Natural killer cell (primary cell): ENCODE results near the gene ZMYM2. TPM values are rescaled to one million over a fixed set of nuclear protein-coding genes. Genes with fewer than 3 reads are reported as not detected.

Experiments
- ATAC-seq, 3 donors: fragments of 150-1000 bp in 2 of 3; fragments of 200-7000 bp in 1 of 3; cut with Tn5 transposase; 1 replicate in 1 of 3; 2 replicates in 2 of 3; pipeline ENCODE4 v1.10.0; 2021; ENCODE audit warnings: mild to moderate bottlenecking in 2 of 3, moderate library complexity in 2 of 3
- DNase-seq, 2 donors: peaks; one replicate each; pipeline versions ENCODE4 v3.0.0 to v3.0.0-alpha.2; 2013 to 2021; ENCODE audit warnings: mixed read lengths in 1 of 2
- H3K27ac ChIP-seq: one replicate; pipeline ENCODE4 v1.5.1; 2013; ENCODE audit warnings: mild to moderate bottlenecking, low read length
- H3K27me3 ChIP-seq: one replicate; pipeline ENCODE4 v1.6.1; 2013; ENCODE audit warnings: low read length; ENCODE audit not compliant: control insufficient read depth, insufficient read depth
- H3K36me3 ChIP-seq: one replicate; pipeline ENCODE4 v1.6.1; 2013; ENCODE audit warnings: low read length; ENCODE audit not compliant: control insufficient read depth, insufficient read depth
- H3K4me1 ChIP-seq: one replicate; pipeline ENCODE4 v1.6.1; 2013; ENCODE audit warnings: low read length; ENCODE audit not compliant: control insufficient read depth, insufficient read depth
- H3K4me3 ChIP-seq: one replicate; pipeline ENCODE4 v1.5.1; 2013; ENCODE audit warnings: low read length
- H3K9me3 ChIP-seq: one replicate; pipeline ENCODE4 v1.6.1; 2013; ENCODE audit warnings: low read length; ENCODE audit not compliant: control insufficient read depth, insufficient read depth
- H3K27ac Mint-ChIP-seq, 2 donors: one replicate each; pipeline ENCODE4 v1.8.0; 2022; ENCODE audit warnings: mild to moderate bottlenecking in 2 of 2, mixed read lengths in 2 of 2, moderate library complexity in 1 of 2
- H3K27me3 Mint-ChIP-seq, 2 donors: one replicate each; pipeline ENCODE4 v1.8.0; 2022; ENCODE audit warnings: low read depth in 2 of 2, mixed read lengths in 2 of 2
- H3K36me3 Mint-ChIP-seq: one replicate; pipeline ENCODE4 v1.8.0; 2022; ENCODE audit warnings: mixed read lengths
- H3K4me1 Mint-ChIP-seq, 2 donors: one replicate each; pipeline ENCODE4 v1.8.0; 2022; ENCODE audit warnings: mixed read lengths in 2 of 2
- H3K4me3 Mint-ChIP-seq: one replicate; pipeline ENCODE4 v1.8.0; 2022; ENCODE audit warnings: mild to moderate bottlenecking, moderate library complexity, mixed read lengths
- H3K9me3 Mint-ChIP-seq, 2 donors: one replicate each; pipeline ENCODE4 v1.8.0; 2022; ENCODE audit warnings: mixed read lengths in 2 of 2
- CTCF ChIP-seq: fragments of 200-600 bp; IDR thresholded peaks from one replicate; pipeline ENCODE4 v1.8.0; 2022; ENCODE audit warnings: antibody characterized with exemption
- WGBS: methylation state at CpG from one replicate; pipeline ENCODE4 v1.1.7; 2013; ENCODE audit warnings: missing lambda C conversion rate; ENCODE audit not compliant: insufficient coverage; 5-methylcytosine and 5-hydroxymethylcytosine counted together
- intact Hi-C: fragments of 100-400 bp; cut with micrococcal nuclease; formaldehyde crosslinking; loops from one replicate; pipeline ENCODE4 v1.14.2; 2022
- total RNA-seq, 4 donors: library from RNA; stranded (reverse); fragments of 120-200 nt in 1 of 4; gene quantifications; one replicate each; pipeline versions ENCODE4 v1.2.3 to v1.2.4, GENCODE V29; 2013 to 2022

Gene ZMYM2
- total RNA-seq, 3 donors from 2014 or later (not counting 1 experiment from before 2014, with no cell fraction given): 82.1 to 101 (median 87.0) TPM

- 63% methylated on average over 1 of the region's 2 CpGs for WGBS
- peaks cover 16% of the 10 kb centered on the region for H3K36me3 ChIP-seq
- H3K4me3 ChIP-seq: no peak overlapping the region
- Mint-ChIP-seq H3K4me3 (peak overlapping the region; percentile 95), H3K9me3 (no peaks in the 10 kb centered on the region), H3K36me3 (no peaks in the 10 kb centered on the region), H3K4me1 (peaks cover 27 to 29% of the 10 kb centered on the region in 2 donors), H3K27ac (peak overlapping the region; percentile 91 to 96), H3K27me3 (peaks cover 0 to 3% of the 10 kb centered on the region in 2 donors)
- DNase-seq: peak in 1 of 2 donors; percentile 42
- intact Hi-C loops: loop anchor here (10.0 kb wide), 1 partner anchor 176 kb away; the partner anchor contains the start of gene PSPC1
- no peak for TF ChIP-seq CTCF
- peak overlapping the region; percentile 44 for H3K27ac ChIP-seq
- no peak for ATAC-seq
- H3K9me3 ChIP-seq: no peaks in the 10 kb centered on the region
- H3K27me3 ChIP-seq: no peaks in the 10 kb centered on the region
- peaks cover 8% of the 10 kb centered on the region for H3K4me1 ChIP-seq
Observed at GRCh38 chr13:19960653-19960976, 2.1 kb downstream of the ZMYM2 start.

GRCh38 chr13:19961489-19961888, 3.0 kb downstream of the ZMYM2 start:
- no peaks in the 10 kb centered on the region for H3K27me3 ChIP-seq
- H3K4me3 Mint-ChIP-seq: no peak overlapping the region
- no peaks in the 10 kb centered on the region for H3K27me3 Mint-ChIP-seq
- H3K36me3 ChIP-seq: peaks cover 18% of the 10 kb centered on the region
- H3K4me1 ChIP-seq: peaks cover 8% of the 10 kb centered on the region
- TF ChIP-seq CTCF: no peak
- no peak for ATAC-seq
- intact Hi-C loops: loop anchor here (10.0 kb wide), 1 partner anchor 177 kb away; the partner anchor contains the start of gene PSPC1
- 87% methylated on average over 3 of the region's 4 CpGs for WGBS
- peak overlapping the region; percentile 46 to 67 for H3K27ac Mint-ChIP-seq
- no peaks in the 10 kb centered on the region for H3K9me3 Mint-ChIP-seq
- H3K4me3 ChIP-seq: no peak overlapping the region
- no peaks in the 10 kb centered on the region for H3K36me3 Mint-ChIP-seq
- H3K4me1 Mint-ChIP-seq: peaks cover 27 to 29% of the 10 kb centered on the region in 2 donors
- no peak for DNase-seq
- H3K9me3 ChIP-seq: no peaks in the 10 kb centered on the region
- no peak overlapping the region for H3K27ac ChIP-seq

- intact Hi-C loops: loop anchor here (10.0 kb wide), 1 partner anchor 177 kb away; the partner anchor contains the start of gene PSPC1
- H3K27ac ChIP-seq: no peak overlapping the region
- H3K4me1 Mint-ChIP-seq: peaks cover 29 to 31% of the 10 kb centered on the region in 2 donors
- H3K27me3 ChIP-seq: no peaks in the 10 kb centered on the region
- H3K36me3 ChIP-seq: peaks cover 21% of the 10 kb centered on the region
- no peak overlapping the region for H3K4me3 ChIP-seq
- DNase-seq: no peak
- H3K27me3 Mint-ChIP-seq: no peaks in the 10 kb centered on the region
- no peaks in the 10 kb centered on the region for H3K9me3 ChIP-seq
- peak overlapping the region; percentile 46 to 67 for H3K27ac Mint-ChIP-seq
- no peak for TF ChIP-seq CTCF
- H3K36me3 Mint-ChIP-seq: peaks cover 2% of the 10 kb centered on the region
- H3K4me3 Mint-ChIP-seq: no peak overlapping the region
- H3K4me1 ChIP-seq: peaks cover 8% of the 10 kb centered on the region
- no peaks in the 10 kb centered on the region for H3K9me3 Mint-ChIP-seq
- ATAC-seq: no peak
Observed at GRCh38 chr13:19961924-19962323, 3.4 kb downstream of the ZMYM2 start.

- 95% methylated on average over 9 of the region's 10 CpGs for WGBS
- Histone ChIP-seq H3K9me3 (no peaks in the 10 kb centered on the region), H3K27me3 (no peaks in the 10 kb centered on the region), H3K27ac (no peak overlapping the region), H3K4me1 (peaks cover 8% of the 10 kb centered on the region), H3K4me3 (no peak overlapping the region), H3K36me3 (peaks cover 27% of the 10 kb centered on the region)
- intact Hi-C loops: loop anchor here (10.0 kb wide), 1 partner anchor 178 kb away; the partner anchor contains the start of gene PSPC1
- Mint-ChIP-seq H3K36me3 (peaks cover 6% of the 10 kb centered on the region), H3K4me1 (peaks cover 33 to 38% of the 10 kb centered on the region in 2 donors), H3K9me3 (no peaks in the 10 kb centered on the region), H3K27me3 (no peaks in the 10 kb centered on the region), H3K27ac (no peak overlapping the region), H3K4me3 (no peak overlapping the region)
- no peak for TF ChIP-seq CTCF
- ATAC-seq (no peak), DNase-seq (no peak)
Observed at GRCh38 chr13:19962894-19963293, 4.4 kb downstream of the ZMYM2 start.
